T-helper 1 cell treated with Interleukin-12 subunit alpha and Interleukin-12 subunit beta and Interleukin-4 antibody, amounts not matched to agents 30 μg/mL and 1 μg/mL, for 36 hours (primary cell): ENCODE measurements around the gene GAL3ST2.
A peak's percentile ranks its signal among the peaks of the same experiment; 100 is the strongest.
"Not testable (repeated sequence)": the region's sequence is repeated elsewhere in the genome, so short reads cannot be mapped to it uniquely, and the experiment has no call there.

Experiments used
- H3K27ac Mint-ChIP-seq: one replicate; pipeline ENCODE4 v1.8.0; 2021; ENCODE audit warnings: mild to moderate bottlenecking, mixed read lengths
- H3K27me3 Mint-ChIP-seq: one replicate; pipeline ENCODE4 v1.8.0; 2021; ENCODE audit warnings: low read depth, mixed read lengths
- H3K36me3 Mint-ChIP-seq: one replicate; pipeline ENCODE4 v1.8.0; 2021; ENCODE audit warnings: low read depth, mixed read lengths
- H3K4me1 Mint-ChIP-seq: one replicate; pipeline ENCODE4 v1.8.0; 2021; ENCODE audit warnings: low read depth, mixed read lengths
- H3K4me3 Mint-ChIP-seq: one replicate; pipeline ENCODE4 v1.8.0; 2021; ENCODE audit warnings: mild to moderate bottlenecking, moderate library complexity, mixed read lengths
- H3K9me3 Mint-ChIP-seq: one replicate; pipeline ENCODE4 v1.8.0; 2021; ENCODE audit warnings: mixed read lengths

GAL3ST2 gene

GRCh38 chr2:241820625-241821384 is 44.2 kb downstream of the GAL3ST2 start:
- Mint-ChIP-seq H3K9me3 (peaks cover 27% of the 10 kb centered on the region), H3K4me3 (no peak overlapping the region), H3K27ac (no peak overlapping the region), H3K36me3 (no peaks in the 10 kb centered on the region), H3K4me1 (peaks cover 4% of the 10 kb centered on the region), H3K27me3 (no peaks in the 10 kb centered on the region)

GRCh38 chr2:241821460-241822263 is 45.0 kb downstream of the GAL3ST2 start:
- Mint-ChIP-seq H3K27me3 (no peaks in the 10 kb centered on the region), H3K4me3 (no peak overlapping the region), H3K4me1 (peaks cover 4% of the 10 kb centered on the region), H3K36me3 (no peaks in the 10 kb centered on the region), H3K27ac (no peak overlapping the region), H3K9me3 (peaks cover 34% of the 10 kb centered on the region)

GRCh38 chr2:241822264-241822623 is 45.6 kb downstream of the GAL3ST2 start:
- H3K4me3 Mint-ChIP-seq: no peak overlapping the region
- peaks cover 3% of the 10 kb centered on the region for H3K4me1 Mint-ChIP-seq
- H3K27ac Mint-ChIP-seq: no peak overlapping the region
- H3K27me3 Mint-ChIP-seq: no peaks in the 10 kb centered on the region
- no peaks in the 10 kb centered on the region for H3K36me3 Mint-ChIP-seq
- H3K9me3 Mint-ChIP-seq: peaks cover 39% of the 10 kb centered on the region

- H3K4me3 Mint-ChIP-seq, H3K27me3 Mint-ChIP-seq, H3K36me3 Mint-ChIP-seq, H3K4me1 Mint-ChIP-seq: not testable (repeated sequence)
- Mint-ChIP-seq H3K9me3 (peaks cover 51% of the 10 kb centered on the region), H3K27ac (peak overlapping the region; percentile 66)
Observed at GRCh38 chr2:241823531-241824437, 47.2 kb downstream of the GAL3ST2 start.

- Mint-ChIP-seq H3K4me3 (no peak overlapping the region), H3K4me1 (peaks cover 2% of the 10 kb centered on the region), H3K9me3 (peaks cover 49% of the 10 kb centered on the region), H3K27me3 (peaks cover 20% of the 10 kb centered on the region), H3K36me3 (no peaks in the 10 kb centered on the region), H3K27ac (no peak overlapping the region)
Observed at GRCh38 chr2:241827394-241827793, 50.8 kb downstream of the GAL3ST2 start.

- Mint-ChIP-seq H3K27ac (no peak overlapping the region), H3K36me3 (no peaks in the 10 kb centered on the region), H3K27me3 (peaks cover 55% of the 10 kb centered on the region), H3K4me3 (no peak overlapping the region), H3K9me3 (peaks cover 2% of the 10 kb centered on the region), H3K4me1 (peaks cover 6% of the 10 kb centered on the region)
Observed at GRCh38 chr2:241833101-241833663, 56.6 kb downstream of the GAL3ST2 start.

- H3K27ac Mint-ChIP-seq, H3K36me3 Mint-ChIP-seq, H3K4me3 Mint-ChIP-seq, H3K9me3 Mint-ChIP-seq, H3K4me1 Mint-ChIP-seq: not testable (repeated sequence)
- peaks cover 60% of the 10 kb centered on the region for H3K27me3 Mint-ChIP-seq
Observed at GRCh38 chr2:241833756-241834526, 57.3 kb downstream of the GAL3ST2 start.

- Mint-ChIP-seq H3K27me3 (peaks cover 60% of the 10 kb centered on the region), H3K36me3 (no peaks in the 10 kb centered on the region), H3K9me3 (no peaks in the 10 kb centered on the region), H3K27ac (no peak overlapping the region), H3K4me1 (peaks cover 8% of the 10 kb centered on the region), H3K4me3 (no peak overlapping the region)
Observed at GRCh38 chr2:241834527-241835210, 58.0 kb downstream of the GAL3ST2 start.

- Mint-ChIP-seq H3K9me3 (no peaks in the 10 kb centered on the region), H3K27me3 (peaks cover 59% of the 10 kb centered on the region), H3K36me3 (no peaks in the 10 kb centered on the region), H3K4me3 (no peak overlapping the region), H3K4me1 (peaks cover 10% of the 10 kb centered on the region), H3K27ac (no peak overlapping the region)
Observed at GRCh38 chr2:241835611-241836010, 59.0 kb downstream of the GAL3ST2 start.

- H3K4me3 Mint-ChIP-seq: no peak overlapping the region
- peaks cover 10% of the 10 kb centered on the region for H3K4me1 Mint-ChIP-seq
- no peak overlapping the region for H3K27ac Mint-ChIP-seq
- H3K27me3 Mint-ChIP-seq: peaks cover 55% of the 10 kb centered on the region
- no peaks in the 10 kb centered on the region for H3K9me3 Mint-ChIP-seq
- no peaks in the 10 kb centered on the region for H3K36me3 Mint-ChIP-seq
Observed at GRCh38 chr2:241836292-241836691, 59.7 kb downstream of the GAL3ST2 start.

- Mint-ChIP-seq H3K27ac (no peak overlapping the region), H3K4me3 (no peak overlapping the region), H3K27me3 (peaks cover 48% of the 10 kb centered on the region), H3K4me1 (peaks cover 10% of the 10 kb centered on the region), H3K36me3 (no peaks in the 10 kb centered on the region), H3K9me3 (no peaks in the 10 kb centered on the region)
Observed at GRCh38 chr2:241837197-241837965, 60.8 kb downstream of the GAL3ST2 start.

GRCh38 chr2:241841181-241842066 is 64.8 kb downstream of the GAL3ST2 start:
- Mint-ChIP-seq H3K27ac (no peak overlapping the region), H3K4me3 (no peak overlapping the region), H3K4me1 (peaks cover 24% of the 10 kb centered on the region), H3K36me3 (peaks cover 2% of the 10 kb centered on the region), H3K9me3 (no peaks in the 10 kb centered on the region), H3K27me3 (peaks cover 28% of the 10 kb centered on the region)
